Fibroblast of skin of left biceps (primary cell): ENCODE measurements around the gene TDRD12.
"Not testable (repeated sequence)": the region's sequence is repeated elsewhere in the genome, so short reads cannot be mapped to it uniquely, and the experiment has no call there.

Experiments
- DNase-seq, 2 experiments: peaks; one replicate each; pipeline ENCODE4 v3.0.0-alpha.2; 2013; ENCODE audit warnings: low read depth in 2 of 2

TDRD12 gene

GRCh38 chr19:32829345-32829896 lies 109.9 kb downstream of the TDRD12 start:
- DNase-seq = no peak

- peak; percentile 13 to 15 for DNase-seq
Observed at GRCh38 chr19:32830231-32831014, 110.9 kb downstream of the TDRD12 start.

- DNase-seq = no peak
Observed at GRCh38 chr19:32831611-32832010, 112.0 kb downstream of the TDRD12 start.

- DNase-seq = not testable (repeated sequence)
Observed at GRCh38 chr19:32832094-32832493, 112.5 kb downstream of the TDRD12 start.

- not testable (repeated sequence) for DNase-seq
Observed at GRCh38 chr19:32832825-32833224, 113.3 kb downstream of the TDRD12 start.

GRCh38 chr19:32833388-32833787 lies 113.8 kb downstream of the TDRD12 start:
- DNase-seq = not testable (repeated sequence)

GRCh38 chr19:32837531-32837930 lies 118.0 kb downstream of the TDRD12 start:
- no peak for DNase-seq

GRCh38 chr19:32842061-32842460 lies 122.5 kb downstream of the TDRD12 start:
- DNase-seq = no peak

- no peak for DNase-seq
Observed at GRCh38 chr19:32843716-32844245, 124.2 kb downstream of the TDRD12 start.

- DNase-seq = not testable (repeated sequence)
Observed at GRCh38 chr19:32848035-32848434, 128.5 kb downstream of the TDRD12 start.

- DNase-seq = no peak
Observed at GRCh38 chr19:32852216-32852615, 132.6 kb downstream of the TDRD12 start.

GRCh38 chr19:32856818-32857217 lies 137.3 kb downstream of the TDRD12 start:
- not testable (repeated sequence) for DNase-seq

- no peak for DNase-seq
Observed at GRCh38 chr19:32857584-32857983, 138.0 kb downstream of the TDRD12 start.

- no peak for DNase-seq
Observed at GRCh38 chr19:32858155-32858554, 138.6 kb downstream of the TDRD12 start.

- no peak for DNase-seq
Observed at GRCh38 chr19:32858559-32858958, 139.0 kb downstream of the TDRD12 start.

- no peak for DNase-seq
Observed at GRCh38 chr19:32859591-32859990, 140.0 kb downstream of the TDRD12 start.

GRCh38 chr19:32861596-32861995 lies 142.0 kb downstream of the TDRD12 start:
- no peak for DNase-seq

GRCh38 chr19:32862173-32862572 lies 142.6 kb downstream of the TDRD12 start:
- no peak for DNase-seq

GRCh38 chr19:32862741-32863140 lies 143.2 kb downstream of the TDRD12 start:
- no peak for DNase-seq

GRCh38 chr19:32863301-32863700 lies 143.7 kb downstream of the TDRD12 start:
- DNase-seq = no peak

- DNase-seq = no peak
Observed at GRCh38 chr19:32863841-32864240, 144.3 kb downstream of the TDRD12 start.

GRCh38 chr19:32864318-32865007 lies 144.9 kb downstream of the TDRD12 start:
- no peak for DNase-seq

GRCh38 chr19:32865326-32865725 lies 145.8 kb downstream of the TDRD12 start:
- DNase-seq = no peak
